RWPE2 (cell line): ENCODE results near the gene SDR42E2.

Source experiments
- ATAC-seq: fragments of 200-7000 bp; cut with Tn5 transposase; 3 replicates; pipeline ENCODE4 v1.9.1; 2021; ENCODE audit warnings: low read depth
- DNase-seq: peaks from one replicate; pipeline ENCODE4 v3.0.0-alpha.2; 2020; ENCODE audit warnings: low spot score
- H3K27ac ChIP-seq: fragments of 450-650 bp; 2 replicates; pipeline ENCODE4 v1.5.1; 2017; ENCODE audit warnings: mild to moderate bottlenecking; ENCODE audit not compliant: poor library complexity, severe bottlenecking
- H3K27me3 ChIP-seq: fragments of 250-450 bp; sonication (Bioruptor Pico); 2 replicates; pipeline ENCODE4 v1.5.1; 2021; ENCODE audit warnings: mild to moderate bottlenecking, moderate library complexity; ENCODE audit not compliant: insufficient read depth, poor library complexity, severe bottlenecking
- H3K36me3 ChIP-seq: fragments of 250-450 bp; sonication (Bioruptor Pico); 2 replicates; pipeline ENCODE4 v1.5.1; 2020; ENCODE audit warnings: low read depth, mild to moderate bottlenecking, moderate library complexity
- H3K4me1 ChIP-seq: fragments of 250-450 bp; sonication (Bioruptor Pico); 2 replicates; pipeline ENCODE4 v1.5.1; 2021; ENCODE audit warnings: mild to moderate bottlenecking, moderate library complexity; ENCODE audit not compliant: insufficient read depth, poor library complexity, severe bottlenecking
- H3K4me3 ChIP-seq: fragments of 250-450 bp; sonication (Bioruptor Pico); 2 replicates; pipeline ENCODE4 v1.5.1; 2021; ENCODE audit warnings: mild to moderate bottlenecking, moderate library complexity; ENCODE audit not compliant: severe bottlenecking
- H3K9me3 ChIP-seq: fragments of 250-450 bp; sonication (Bioruptor Pico); 2 replicates; pipeline ENCODE4 v1.5.1; 2021; ENCODE audit warnings: mild to moderate bottlenecking, moderate library complexity; ENCODE audit not compliant: severe bottlenecking
- TF ChIP-seq, protein P1 (sequence below): fragments of 450-650 bp; IDR thresholded peaks from one replicate; pipeline ENCODE4 v1.5.1; 2017; ENCODE audit warnings: mild to moderate bottlenecking, moderate library complexity; ENCODE audit not compliant: poor library complexity, severe bottlenecking

SDR42E2 gene

DNA sequence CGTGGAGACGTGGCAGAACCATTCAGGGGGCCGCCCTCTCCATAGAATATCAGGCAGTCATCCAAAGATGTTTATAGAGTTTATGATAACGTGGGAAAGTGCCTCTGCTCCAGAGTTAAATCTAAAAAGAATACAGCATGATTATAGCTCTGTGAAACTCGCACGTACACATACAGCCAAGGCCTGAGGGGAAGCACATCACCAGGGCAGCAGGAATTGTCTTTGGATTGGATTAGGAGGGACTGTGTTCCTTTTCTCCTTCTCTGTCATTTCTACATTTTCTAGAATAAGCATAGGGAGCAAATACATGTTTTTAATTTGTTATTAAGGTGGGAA is 70.7 kb downstream of the SDR42E2 start:
- Histone ChIP-seq H3K9me3 (no peaks in the 10 kb centered on the region), H3K36me3 (peaks cover 32% of the 10 kb centered on the region), H3K27me3 (no peaks in the 10 kb centered on the region), H3K4me3 (no peak overlapping the region), H3K27ac (peak overlapping the region; percentile 58), H3K4me1 (peaks cover 12% of the 10 kb centered on the region)
- DNase-seq (no peak), ATAC-seq (no peak; the same call in 2 of the 3 replicates)
- TF ChIP-seq, protein P1, sequence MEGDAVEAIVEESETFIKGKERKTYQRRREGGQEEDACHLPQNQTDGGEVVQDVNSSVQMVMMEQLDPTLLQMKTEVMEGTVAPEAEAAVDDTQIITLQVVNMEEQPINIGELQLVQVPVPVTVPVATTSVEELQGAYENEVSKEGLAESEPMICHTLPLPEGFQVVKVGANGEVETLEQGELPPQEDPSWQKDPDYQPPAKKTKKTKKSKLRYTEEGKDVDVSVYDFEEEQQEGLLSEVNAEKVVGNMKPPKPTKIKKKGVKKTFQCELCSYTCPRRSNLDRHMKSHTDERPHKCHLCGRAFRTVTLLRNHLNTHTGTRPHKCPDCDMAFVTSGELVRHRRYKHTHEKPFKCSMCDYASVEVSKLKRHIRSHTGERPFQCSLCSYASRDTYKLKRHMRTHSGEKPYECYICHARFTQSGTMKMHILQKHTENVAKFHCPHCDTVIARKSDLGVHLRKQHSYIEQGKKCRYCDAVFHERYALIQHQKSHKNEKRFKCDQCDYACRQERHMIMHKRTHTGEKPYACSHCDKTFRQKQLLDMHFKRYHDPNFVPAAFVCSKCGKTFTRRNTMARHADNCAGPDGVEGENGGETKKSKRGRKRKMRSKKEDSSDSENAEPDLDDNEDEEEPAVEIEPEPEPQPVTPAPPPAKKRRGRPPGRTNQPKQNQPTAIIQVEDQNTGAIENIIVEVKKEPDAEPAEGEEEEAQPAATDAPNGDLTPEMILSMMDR = no peak

DNA sequence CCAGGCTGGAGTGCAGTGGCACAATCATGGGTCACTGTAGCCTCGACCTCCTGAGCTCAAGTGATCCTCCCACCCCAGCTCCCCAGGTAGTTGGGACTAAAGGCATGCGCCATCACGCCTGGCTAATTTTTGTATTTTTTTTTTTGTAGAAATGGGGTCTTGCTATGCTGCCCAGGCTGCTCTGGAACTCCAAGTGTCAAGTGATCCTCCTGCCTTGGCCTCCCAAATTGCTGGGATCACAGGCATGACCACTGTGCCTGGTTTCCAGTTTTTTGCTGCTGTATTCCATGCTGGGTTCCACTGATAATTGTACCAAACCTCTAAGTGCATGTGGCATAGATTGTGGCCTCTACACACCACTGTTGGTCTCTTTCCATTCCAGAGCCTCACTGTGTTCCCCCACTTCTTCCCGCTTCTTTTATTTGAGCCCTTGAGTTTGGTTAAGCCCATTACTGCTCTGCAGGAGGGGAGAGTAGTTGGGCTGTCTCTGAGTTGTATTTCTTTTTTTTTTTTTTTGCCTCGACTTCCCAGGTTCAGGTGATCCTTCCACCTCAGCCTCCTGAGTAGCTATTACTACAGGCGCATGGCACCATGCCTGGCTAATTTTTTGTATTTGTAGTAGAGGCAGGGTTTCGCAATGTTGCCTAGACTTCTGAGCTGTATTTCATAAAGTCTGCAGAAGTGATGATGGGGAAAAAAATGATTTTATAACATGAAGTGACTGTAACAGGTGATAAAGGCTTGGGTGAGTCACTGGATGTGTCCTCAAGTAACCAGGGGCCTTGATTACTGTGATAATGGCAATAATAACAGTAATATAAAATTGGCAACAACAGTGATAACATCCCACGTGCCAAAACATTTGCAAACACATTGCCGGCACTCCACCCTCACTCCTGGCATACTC is 73.8 kb downstream of the SDR42E2 start:
- Histone ChIP-seq H3K27ac (no peak overlapping the region), H3K36me3 (peaks cover 18% of the 10 kb centered on the region), H3K4me1 (peaks cover 12% of the 10 kb centered on the region), H3K9me3 (no peaks in the 10 kb centered on the region), H3K4me3 (no peak overlapping the region), H3K27me3 (no peaks in the 10 kb centered on the region)
- TF ChIP-seq, protein P1 = no peak
- DNase-seq (no peak), ATAC-seq (no peak)

DNA sequence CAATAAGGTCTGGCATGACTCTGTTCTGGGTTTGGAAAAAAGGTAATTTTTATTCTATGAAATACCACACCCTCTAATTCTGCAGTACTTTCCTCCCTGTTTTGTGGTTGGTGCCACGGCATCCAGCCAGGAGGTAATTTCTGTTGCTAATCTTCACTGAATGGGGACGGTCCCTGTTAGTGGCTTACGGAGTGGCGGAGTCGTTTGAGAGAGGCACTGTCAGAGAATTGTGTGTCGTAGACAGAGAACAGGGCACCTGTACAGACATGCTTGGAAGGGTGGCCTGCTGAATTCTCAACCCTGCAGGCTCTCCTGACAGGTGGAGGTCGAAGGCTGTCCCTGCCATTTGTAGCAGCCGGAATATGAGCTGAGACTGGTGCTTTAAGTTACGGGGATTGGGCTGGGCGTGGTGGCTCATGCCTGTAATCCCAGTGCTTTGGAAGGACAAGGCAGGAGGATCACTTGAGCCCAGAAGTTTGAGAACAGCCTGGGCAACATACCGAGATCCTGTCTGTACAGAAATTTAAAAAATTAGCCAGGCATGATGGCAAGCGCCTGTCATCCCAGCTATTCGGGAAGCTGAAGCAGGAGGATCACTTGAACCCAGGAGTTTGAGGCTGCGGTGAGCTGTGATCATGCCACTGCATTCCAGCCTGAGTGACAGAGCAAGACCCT is 77.0 kb downstream of the SDR42E2 start:
- DNase-seq = no peak
- H3K4me1 ChIP-seq = no peaks in the 10 kb centered on the region
- H3K36me3 ChIP-seq = peaks cover 9% of the 10 kb centered on the region
- H3K27ac ChIP-seq = no peak overlapping the region
- H3K27me3 ChIP-seq = no peaks in the 10 kb centered on the region
- H3K4me3 ChIP-seq = no peak overlapping the region
- no peak for ATAC-seq
- H3K9me3 ChIP-seq = no peaks in the 10 kb centered on the region
- TF ChIP-seq, protein P1 = no peak

DNA sequence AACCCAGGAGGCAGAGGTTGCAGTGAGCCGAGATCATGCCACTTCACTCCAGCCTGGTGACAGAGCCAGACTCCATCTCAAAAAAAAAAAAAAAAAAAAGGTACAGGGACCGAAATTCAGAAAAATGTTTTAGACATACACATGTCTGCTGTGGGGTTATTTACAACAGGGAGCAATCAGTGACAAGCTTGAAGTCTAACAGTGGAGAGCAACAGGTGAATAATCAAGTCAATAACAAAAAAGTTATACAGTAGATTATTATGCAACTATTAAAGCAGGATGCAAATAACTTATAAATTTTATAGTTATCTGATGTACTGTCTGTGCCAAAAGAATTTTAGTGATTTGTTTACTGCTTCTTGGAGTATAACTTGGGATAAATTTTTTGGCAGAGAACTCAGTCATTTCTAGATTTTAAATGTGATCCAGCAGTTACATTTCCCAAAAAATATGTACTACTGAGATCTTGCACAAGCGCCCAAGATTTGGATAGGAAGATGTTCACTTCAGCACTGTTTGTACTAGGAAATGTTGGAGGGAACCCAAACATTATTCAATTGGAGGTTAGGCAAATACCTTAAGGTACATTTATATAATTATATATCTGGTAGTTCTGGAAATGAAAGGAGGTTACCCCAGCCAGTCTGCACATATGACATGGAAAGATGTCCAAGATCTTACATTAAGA is 77.9 kb downstream of the SDR42E2 start:
- Histone ChIP-seq H3K4me1 (no peaks in the 10 kb centered on the region), H3K4me3 (no peak overlapping the region), H3K9me3 (no peaks in the 10 kb centered on the region), H3K27ac (no peak overlapping the region), H3K27me3 (no peaks in the 10 kb centered on the region), H3K36me3 (peaks cover 12% of the 10 kb centered on the region)
- TF ChIP-seq, protein P1 = no peak
- DNase-seq (no peak), ATAC-seq (no peak)
